ENCODE data around the gene HOMER3.

The HOMER3 gene

GRCh38 chr19:18879579-18880373, 61.2 kb downstream of the HOMER3 start:
- peak in 5 of 51 donors; percentile 12 to 36 (median 18) for DNase-seq
